Epithelial cell of proximal tubule (primary cell): Measurements from ENCODE around the gene TVP23C. TPM values are rescaled to one million over a fixed set of nuclear protein-coding genes. Genes with fewer than 3 reads are reported as not detected.

ENCODE experiments used
- DNase-seq: peaks from one replicate; pipeline ENCODE4 v3.0.0-alpha.2; 2011; ENCODE audit warnings: low read depth
- H3K4me3 ChIP-seq: 2 replicates; pipeline ENCODE4 v1.5.1; 2011; ENCODE audit warnings: low read depth, mild to moderate bottlenecking, low read length
- CTCF ChIP-seq: conservative IDR thresholded peaks from 2 replicates; pipeline ENCODE4 v1.5.1; 2012; ENCODE audit warnings: low read depth, mild to moderate bottlenecking, low read length
- total RNA-seq: library from RNA; depleted of rRNA; stranded (reverse); fragments of >200 nt; gene quantifications from 2 replicates; pipeline ENCODE4 v1.2.3, GENCODE V29; 2015

The TVP23C gene
- total RNA-seq, 1 donor from 2014 or later: 3.3 TPM

GRCh38 chr17:15467592-15467991, 95.7 kb downstream of the TVP23C start, which contains the start of gene CDRT4:
Gene CDRT4, minus strand, starts transcription at chr17:15467621. Its CDS starts 27,383 bp downstream, at chr17:15440238.
- TF ChIP-seq CTCF: no peak

GRCh38 chr17:15466131-15466530, 97.2 kb downstream of the TVP23C start:
- DNase-seq: no peak
- H3K4me3 ChIP-seq: no peak overlapping the region
- no peak for TF ChIP-seq CTCF

More at GRCh38 chr17:15467592-15467991, 95.7 kb downstream of the TVP23C start, which contains the start of gene CDRT4:
- no peak for DNase-seq
- no peak within 1 kb of the TSS for H3K4me3 ChIP-seq

- no peak for DNase-seq
- no peak for TF ChIP-seq CTCF
- H3K4me3 ChIP-seq: no peak overlapping the region
These were observed 98.1 kb downstream of the TVP23C start for GRCh38 chr17:15465045-15465701.

GRCh38 chr17:15464231-15464985, 98.9 kb downstream of the TVP23C start:
- DNase-seq: no peak
- no peak overlapping the region for H3K4me3 ChIP-seq
- TF ChIP-seq CTCF: no peak

- DNase-seq: no peak
- H3K4me3 ChIP-seq: no peak overlapping the region
- TF ChIP-seq CTCF: no peak
These were observed 100.1 kb downstream of the TVP23C start for GRCh38 chr17:15462976-15463772.

GRCh38 chr17:15457723-15458094, 105.6 kb downstream of the TVP23C start:
- no peak for DNase-seq
- H3K4me3 ChIP-seq: no peak overlapping the region
- no peak for TF ChIP-seq CTCF
